IMR-90 (cell line): Measurements from ENCODE around the gene RET. TPM values are rescaled to one million over a fixed set of nuclear protein-coding genes. Genes with fewer than 3 reads are reported as not detected.

ENCODE experiments used
- ATAC-seq: fragments of 200-7000 bp; cut with Tn5 transposase; 2 replicates; pipeline ENCODE4 v1.9.1; 2020; ENCODE audit warnings: low read depth, mild to moderate bottlenecking, moderate library complexity
- BruUV-seq: library from RNA; stranded (reverse); fragments of 400-500 nt; replicated peaks from 2 replicates; lab custom pipeline; 2021; lab: Mats Ljungman, UMichigan
- CTCF ChIA-PET: fragments of 300-600 bp; formaldehyde crosslinking; extraction: SDS; loops from one replicate; lab custom pipeline; 2021; ENCODE audit warnings: antibody characterized with exemption; lab: Yijun Ruan, JAX
- POLR2A ChIA-PET: fragments of 300-600 bp; sonication (Branson Sonifier 250); formaldehyde crosslinking; loops from one replicate; lab custom pipeline; 2022; ENCODE audit warnings: antibody characterized with exemption; ENCODE audit not compliant: unreplicated experiment; lab: Charles Lee
- DNase-seq: peaks from one replicate; pipeline ENCODE4 v3.0.0; 2013
- H2AFZ ChIP-seq: replicated peaks from 2 replicates; pipeline ENCODE3; 2013; ENCODE audit warnings: low read length, mild to moderate bottlenecking; ENCODE audit not compliant: poor library complexity
- H2AK5ac ChIP-seq: 2 replicates; pipeline ENCODE4 v1.6.1; 2013; ENCODE audit warnings: low read depth, low read length, inconsistent platforms
- H2AK9ac ChIP-seq: replicated peaks from 2 replicates; pipeline ENCODE3; 2013; ENCODE audit warnings: mild to moderate bottlenecking, low read depth, low read length, moderate library complexity; ENCODE audit not compliant: poor library complexity
- H2BK120ac ChIP-seq: 2 replicates; pipeline ENCODE4 v1.6.1; 2013; ENCODE audit warnings: low read depth, low read length, inconsistent platforms
- H2BK15ac ChIP-seq: 3 replicates; pipeline ENCODE4 v1.6.1; 2013; ENCODE audit warnings: low read depth, low read length, inconsistent platforms
- H2BK20ac ChIP-seq: 2 replicates; pipeline ENCODE4 v1.6.1; 2013; ENCODE audit warnings: low read depth, mild to moderate bottlenecking, inconsistent platforms, low read length, moderate library complexity
- H2BK5ac ChIP-seq: 2 replicates; pipeline ENCODE4 v1.6.1; 2013; ENCODE audit warnings: mild to moderate bottlenecking, low read depth, low read length, inconsistent platforms; ENCODE audit not compliant: poor library complexity, severe bottlenecking
- H3K14ac ChIP-seq: replicated peaks from 2 replicates; pipeline ENCODE4 v1.6.1; 2013; ENCODE audit warnings: low read depth, low read length, inconsistent platforms
- H3K18ac ChIP-seq: 2 replicates; pipeline ENCODE4 v1.6.1; 2013; ENCODE audit warnings: low read depth, low read length, control low read depth
- H3K23ac ChIP-seq: 2 replicates; pipeline ENCODE4 v1.6.1; 2013; ENCODE audit warnings: low read depth, low read length, inconsistent platforms
- H3K27ac ChIP-seq: 2 replicates; pipeline ENCODE4 v1.5.1; 2013; ENCODE audit warnings: mild to moderate bottlenecking, control low read depth, low read length; ENCODE audit not compliant: insufficient read depth
- H3K27me3 ChIP-seq: 2 replicates; pipeline ENCODE4 v1.6.1; 2013; ENCODE audit warnings: low read length; ENCODE audit not compliant: control insufficient read depth, insufficient read depth
- H3K36me3 ChIP-seq: 2 replicates; pipeline ENCODE4 v1.6.1; 2013; ENCODE audit warnings: low read length, mixed read lengths; ENCODE audit not compliant: control insufficient read depth, insufficient read depth
- H3K4ac ChIP-seq: 2 replicates; pipeline ENCODE4 v1.6.1; 2013; ENCODE audit warnings: low read depth, low read length, inconsistent platforms
- H3K4me1 ChIP-seq: 2 replicates; pipeline ENCODE4 v1.6.1; 2013; ENCODE audit warnings: low read length, mixed read lengths; ENCODE audit not compliant: control insufficient read depth, insufficient read depth
- H3K4me2 ChIP-seq: 2 replicates; pipeline ENCODE4 v1.6.1; 2013; ENCODE audit warnings: low read depth, mild to moderate bottlenecking, control low read depth, low read length, moderate library complexity
- H3K4me3 ChIP-seq: 2 replicates; pipeline ENCODE4 v1.5.1; 2013; ENCODE audit warnings: low read depth, mild to moderate bottlenecking, control low read depth, low read length, moderate library complexity; ENCODE audit not compliant: insufficient read depth
- H3K56ac ChIP-seq: 2 replicates; pipeline ENCODE4 v1.6.1; 2013; ENCODE audit warnings: low read length, inconsistent platforms; ENCODE audit not compliant: insufficient read depth; ENCODE audit errors: extremely low read depth
- H3K79me1 ChIP-seq, 2 experiments: 2 replicates each; pipeline ENCODE4 v1.6.1; 2013; ENCODE audit warnings: low read length in 2 of 2, inconsistent platforms in 1 of 2, low read depth in 1 of 2
- H3K9ac ChIP-seq: 2 replicates; pipeline ENCODE4 v1.6.1; 2013; ENCODE audit warnings: low read depth, low read length, control low read depth
- H3K9me1 ChIP-seq: 2 replicates; pipeline ENCODE4 v1.6.1; 2013; ENCODE audit warnings: low read length, inconsistent platforms; ENCODE audit not compliant: insufficient read depth
- H3K9me3 ChIP-seq: 2 replicates; pipeline ENCODE4 v1.6.1; 2013; ENCODE audit warnings: low read length; ENCODE audit not compliant: control insufficient read depth, insufficient read depth
- H4K20me1 ChIP-seq: 2 replicates; pipeline ENCODE4 v1.6.1; 2013; ENCODE audit warnings: low read length, inconsistent platforms; ENCODE audit not compliant: insufficient read depth
- H4K5ac ChIP-seq: 2 replicates; pipeline ENCODE4 v1.6.1; 2013; ENCODE audit warnings: mild to moderate bottlenecking, low read depth, low read length, control low read depth
- H4K8ac ChIP-seq, 2 experiments: 2 replicates each; pipeline ENCODE4 v1.6.1; 2013; ENCODE audit warnings: low read depth in 2 of 2, low read length in 2 of 2, control low read depth in 1 of 2, inconsistent platforms in 1 of 2
- H4K91ac ChIP-seq: 2 replicates; pipeline ENCODE4 v1.6.1; 2013; ENCODE audit warnings: low read depth, low read length, inconsistent platforms; ENCODE audit not compliant: insufficient read depth
- BHLHE40 ChIP-seq: fragments of 150-350 bp; IDR thresholded peaks from 2 replicates; pipeline ENCODE4 v1.6.1; 2016; ENCODE audit warnings: mild to moderate bottlenecking, low read depth, low read length
- CEBPB ChIP-seq: IDR thresholded peaks from 2 replicates; pipeline ENCODE4 v1.6.1; 2012; ENCODE audit warnings: low read depth, low read length, improper control_type of control experiment
- CHD1 ChIP-seq: IDR thresholded peaks from 2 replicates; pipeline ENCODE4 v1.6.1; 2012; ENCODE audit warnings: low read depth, low read length, improper control_type of control experiment
- CTCF ChIP-seq: conservative IDR thresholded peaks from 2 replicates; pipeline ENCODE4 v1.5.1; 2012; ENCODE audit warnings: mild to moderate bottlenecking, low read depth, low read length, improper control_type of control experiment
- FOS ChIP-seq: fragments of 150-350 bp; IDR thresholded peaks from 2 replicates; pipeline ENCODE4 v1.6.1; 2016; ENCODE audit warnings: low read depth, low read length
- MAZ ChIP-seq: IDR thresholded peaks from 2 replicates; pipeline ENCODE4 v1.6.1; 2012; ENCODE audit warnings: low read depth, mild to moderate bottlenecking, low read length, improper control_type of control experiment, moderate library complexity, borderline replicate concordance
- MXI1 ChIP-seq: IDR thresholded peaks from 2 replicates; pipeline ENCODE4 v1.6.1; 2012; ENCODE audit warnings: low read depth, mild to moderate bottlenecking, low read length, moderate library complexity, borderline replicate concordance
- NFE2L2 ChIP-seq: fragments of 150-350 bp; IDR thresholded peaks from 2 replicates; pipeline ENCODE4 v1.6.1; 2016; ENCODE audit warnings: low read depth, mild to moderate bottlenecking, low read length
- POLR2A ChIP-seq: IDR thresholded peaks from 2 replicates; pipeline ENCODE4 v1.6.1; 2012; ENCODE audit warnings: mild to moderate bottlenecking, low read depth, low read length
- RAD21 ChIP-seq: IDR thresholded peaks from 2 replicates; pipeline ENCODE4 v1.6.1; 2012; ENCODE audit warnings: low read length, improper control_type of control experiment
- RCOR1 ChIP-seq: IDR thresholded peaks from 2 replicates; pipeline ENCODE4 v1.6.1; 2012; ENCODE audit warnings: mild to moderate bottlenecking, low read length, improper control_type of control experiment; ENCODE audit not compliant: insufficient replicate concordance
- SMC3 ChIP-seq: fragments of 150-350 bp; IDR thresholded peaks from 2 replicates; pipeline ENCODE4 v1.6.1; 2016; ENCODE audit warnings: low read depth, mild to moderate bottlenecking, antibody characterized with exemption, low read length, moderate library complexity
- WGBS, 2 experiments: methylation state at CpG; one replicate each; pipeline versions ENCODE4 v1.1.5 to v1.1.7; 2013; ENCODE audit warnings: missing lambda C conversion rate in 2 of 2; ENCODE audit not compliant: insufficient read length in 1 of 2; ENCODE audit errors: extremely low coverage in 2 of 2; 5-methylcytosine and 5-hydroxymethylcytosine counted together
- dilution Hi-C: fragments of 300-500 bp; cut with HindIII; formaldehyde crosslinking; loops from one replicate; pipeline ENCODE4 v1.14.3; 2018; ENCODE audit warnings: low sequenced_read_pairs; ENCODE audit not compliant: unreplicated experiment
- in situ Hi-C: fragments of 300-500 bp; cut with MboI; formaldehyde crosslinking; loops from 3 replicates; pipeline ENCODE4 v1.14.3; 2019; ENCODE audit warnings: low sequenced_read_pairs, inconsistent platforms, mixed read lengths
- intact Hi-C: fragments of 100-400 bp; cut with micrococcal nuclease; formaldehyde crosslinking; loops from 2 replicates; pipeline ENCODE4 v1.10.0; 2022
- polyA plus RNA-seq, 3 experiments: library from polyadenylated mRNA; depleted of rRNA; stranded (reverse); fragments of >200 nt; gene quantifications; 2 replicates each; pipeline ENCODE4 v1.2.3, GENCODE V29; 2012; ENCODE audit warnings: low replicate concordance in 1 of 3
- total RNA-seq: library from RNA; depleted of rRNA; stranded (reverse); fragments of >200 nt; gene quantifications from 2 replicates; pipeline ENCODE4 v1.2.3, GENCODE V29; 2012
- TF ChIP-seq, protein P1 (sequence below): fragments of 150-350 bp; IDR thresholded peaks from 2 replicates; pipeline ENCODE4 v1.6.1; 2016; ENCODE audit warnings: low read depth, mild to moderate bottlenecking, low read length, moderate library complexity, borderline replicate concordance
- TF ChIP-seq, protein P2 (sequence below): fragments of 150-350 bp; IDR thresholded peaks from 2 replicates; pipeline ENCODE4 v1.6.1; 2017; ENCODE audit warnings: mild to moderate bottlenecking, antibody characterized with exemption, low read length, low read depth

Gene RET
- total and polyA plus RNA-seq, 2 of the 4 experiments (the other 2 are of a cell fraction) = 0.10 to 0.18 TPM

GRCh38 chr10:43128958-43129706 is 52.3 kb downstream of the RET start:
- H3K14ac ChIP-seq = peak overlapping the region; percentile 30
- peak overlapping the region; percentile 58 for H2AK5ac ChIP-seq
- H3K36me3 ChIP-seq = no peaks in the 10 kb centered on the region
- peak overlapping the region; percentile 66; the same call in 2 of the 3 replicates for H2BK15ac ChIP-seq
- H3K23ac ChIP-seq = peak overlapping the region; percentile 48; the same call in 1 of the 2 replicates
- H3K79me1 ChIP-seq = no peaks in the 10 kb centered on the region
- H4K20me1 ChIP-seq = peaks cover 3% of the 10 kb centered on the region; the same call in 1 of the 2 replicates
- peak overlapping the region; percentile 35 for H4K5ac ChIP-seq
- H3K27me3 ChIP-seq = peaks cover 8% of the 10 kb centered on the region
- peak overlapping the region; percentile 77 for H2BK20ac ChIP-seq
- H2BK5ac ChIP-seq = peak overlapping the region; percentile 57
- no peak overlapping the region for H3K4me3 ChIP-seq
- H3K18ac ChIP-seq = peak overlapping the region; percentile 61
- no CpG with 5 or more reads among the region's 6 CpGs for WGBS, 2 experiments
- intact Hi-C loops (no loop called here), dilution Hi-C loops (no loop called here), in situ Hi-C loops (loop anchor here (25.0 kb wide), 1 partner anchor 1858 kb away; the partner anchor contains the start of gene DEPP1)
- no peak overlapping the region for H2AFZ ChIP-seq
- H3K9me3 ChIP-seq = no peaks in the 10 kb centered on the region
- peak overlapping the region; percentile 59 for H3K4ac ChIP-seq
- ATAC-seq (peak; percentile 96), DNase-seq (peak; percentile 98)
- POLR2A ChIA-PET = interaction anchor here (0.7 kb wide), 1 partner anchor 9 kb away, joined by 6 read pairs; the partner anchor contains the start of gene CSGALNACT2
- no peak overlapping the region for H3K56ac ChIP-seq
- peak overlapping the region; percentile 69 for H3K4me2 ChIP-seq
- no TSS peak for BruUV-seq
- peaks cover 10% of the 10 kb centered on the region for H3K9me1 ChIP-seq
- H3K4me1 ChIP-seq = peaks cover 15% of the 10 kb centered on the region
- H2AK9ac ChIP-seq = no peak overlapping the region
- no peak overlapping the region for H3K9ac ChIP-seq
- H2BK120ac ChIP-seq = peak overlapping the region; percentile 78
- peak overlapping the region; percentile 40 for H4K91ac ChIP-seq
- H3K27ac ChIP-seq = peak overlapping the region; percentile 65; the same call in 1 of the 2 replicates
- CTCF ChIA-PET = no interaction called here
- H4K8ac ChIP-seq = peak overlapping the region in 1 of 2 experiments; percentile 12; a peak in 2 of 4 replicates
- TF ChIP-seq FOS (peak; percentile 88), RCOR1 (peak; percentile 86), RAD21 (no peak), CTCF (no peak), CEBPB (peak; percentile 23; the same call in 1 of the 2 replicates), BHLHE40 (peak; percentile 66), POLR2A (no peak), NFE2L2 (no peak), MXI1 (no peak), SMC3 (no peak), MAZ (peak; percentile 61; the same call in 1 of the 2 replicates), CHD1 (no peak)
- TF ChIP-seq, protein P1, sequence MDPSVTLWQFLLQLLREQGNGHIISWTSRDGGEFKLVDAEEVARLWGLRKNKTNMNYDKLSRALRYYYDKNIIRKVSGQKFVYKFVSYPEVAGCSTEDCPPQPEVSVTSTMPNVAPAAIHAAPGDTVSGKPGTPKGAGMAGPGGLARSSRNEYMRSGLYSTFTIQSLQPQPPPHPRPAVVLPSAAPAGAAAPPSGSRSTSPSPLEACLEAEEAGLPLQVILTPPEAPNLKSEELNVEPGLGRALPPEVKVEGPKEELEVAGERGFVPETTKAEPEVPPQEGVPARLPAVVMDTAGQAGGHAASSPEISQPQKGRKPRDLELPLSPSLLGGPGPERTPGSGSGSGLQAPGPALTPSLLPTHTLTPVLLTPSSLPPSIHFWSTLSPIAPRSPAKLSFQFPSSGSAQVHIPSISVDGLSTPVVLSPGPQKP = no peak
- TF ChIP-seq, protein P2, sequence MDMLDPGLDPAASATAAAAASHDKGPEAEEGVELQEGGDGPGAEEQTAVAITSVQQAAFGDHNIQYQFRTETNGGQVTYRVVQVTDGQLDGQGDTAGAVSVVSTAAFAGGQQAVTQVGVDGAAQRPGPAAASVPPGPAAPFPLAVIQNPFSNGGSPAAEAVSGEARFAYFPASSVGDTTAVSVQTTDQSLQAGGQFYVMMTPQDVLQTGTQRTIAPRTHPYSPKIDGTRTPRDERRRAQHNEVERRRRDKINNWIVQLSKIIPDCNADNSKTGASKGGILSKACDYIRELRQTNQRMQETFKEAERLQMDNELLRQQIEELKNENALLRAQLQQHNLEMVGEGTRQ = no peak
